GM12891 (cell line): Measurements from ENCODE around the gene IL18.
"Not testable (repeated sequence)": the region's sequence is repeated elsewhere in the genome, so short reads cannot be mapped to it uniquely, and the experiment has no call there.

Source experiments
- DNase-seq: peaks from one replicate; pipeline ENCODE4 v3.0.0; 2011; ENCODE audit warnings: low spot score; ENCODE audit not compliant: insufficient read length
- FAIRE-seq: peaks from 2 replicates; lab custom pipeline; 2011; peaks lifted over from hg19 to GRCh38; lab: Jason Lieb, UNC
- PAX5 ChIP-seq: IDR thresholded peaks from 2 replicates; pipeline ENCODE4 v1.6.1; 2011; ENCODE audit warnings: low read length, moderate library complexity, mild to moderate bottlenecking; ENCODE audit not compliant: insufficient read depth, severe bottlenecking
- POLR2A ChIP-seq: IDR thresholded peaks from 2 replicates; pipeline ENCODE4 v1.6.1; 2011; ENCODE audit warnings: low read depth, low read length, control low read depth
- POLR2AphosphoS5 ChIP-seq: IDR thresholded peaks from 2 replicates; pipeline ENCODE4 v1.6.1; 2011; ENCODE audit warnings: low read depth, low read length, control low read depth
- POU2F2 ChIP-seq: IDR thresholded peaks from 2 replicates; pipeline ENCODE4 v1.6.1; 2011; ENCODE audit warnings: low read depth, mild to moderate bottlenecking, control low read depth, low read length, moderate library complexity
- SPI1 ChIP-seq: IDR thresholded peaks from 2 replicates; pipeline ENCODE4 v1.6.1; 2011; ENCODE audit warnings: low read depth, low read length, control low read depth
- TAF1 ChIP-seq: IDR thresholded peaks from 2 replicates; pipeline ENCODE4 v1.6.1; 2011; ENCODE audit warnings: low read depth, low read length, control low read depth

The IL18 gene

DNA sequence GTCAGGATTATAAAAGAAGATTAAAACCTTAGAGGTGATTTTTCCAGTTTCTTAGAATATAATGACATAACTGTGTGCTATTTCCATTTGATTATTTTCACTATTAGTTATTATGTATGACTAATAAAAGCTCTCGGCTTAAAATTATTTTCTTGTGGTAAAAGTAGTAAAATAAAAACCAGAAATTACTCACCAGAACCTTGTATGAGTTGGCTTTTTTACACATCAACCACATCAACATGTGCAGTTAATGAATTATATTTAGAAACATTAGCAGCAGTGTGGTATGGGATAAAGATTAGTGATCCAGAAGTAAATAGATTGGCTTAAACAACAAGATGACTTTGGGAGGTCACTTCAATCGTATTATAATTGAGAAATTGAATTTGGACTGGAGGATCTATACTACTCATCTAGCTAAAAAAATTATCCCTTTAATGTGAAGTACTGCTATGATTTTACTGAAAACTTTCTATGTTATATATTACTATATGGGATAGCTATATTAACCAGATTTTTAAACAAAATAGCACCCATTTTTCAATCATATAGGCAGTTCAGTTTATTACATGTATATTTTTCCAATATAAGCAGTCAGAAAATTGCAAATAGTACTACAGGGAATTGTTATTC, 8.6 kb upstream of the IL18 start:
- DNase-seq (no peak), FAIRE-seq (no peak)
- no peak for TF ChIP-seq TAF1
- TF ChIP-seq PAX5 = no peak
- no peak for TF ChIP-seq SPI1
- no peak for TF ChIP-seq POLR2AphosphoS5
- no peak for TF ChIP-seq POLR2A
- TF ChIP-seq POU2F2 = no peak

DNA sequence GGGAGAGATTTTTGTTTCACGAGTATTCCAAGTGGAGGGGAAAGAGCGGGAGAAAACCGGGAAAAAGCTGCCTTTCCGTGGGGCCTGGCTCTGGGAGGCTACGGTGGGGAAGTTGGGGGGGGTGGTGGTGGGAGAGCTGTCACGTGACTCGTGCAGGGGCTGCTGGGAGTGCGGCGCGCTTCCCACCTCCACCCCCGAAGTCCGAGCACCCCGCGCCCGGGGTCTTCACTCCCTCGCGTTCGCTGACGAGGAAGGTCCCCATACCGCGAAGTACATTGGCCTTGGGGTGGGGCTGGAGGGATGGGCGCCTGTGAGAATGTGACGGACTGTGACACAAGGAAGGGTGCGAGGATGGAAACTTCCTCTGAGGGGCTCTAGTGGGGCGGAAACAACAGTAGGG, 3.3 kb upstream of the IL18 start, which contains the start of gene TEX12:
Gene TEX12 (plus strand): TSS at position 228 of the 400 bp plus-strand sequence. CDS start 1,897 bp downstream, outside the sequence.
- no peak for DNase-seq
- no peak for FAIRE-seq

DNA sequence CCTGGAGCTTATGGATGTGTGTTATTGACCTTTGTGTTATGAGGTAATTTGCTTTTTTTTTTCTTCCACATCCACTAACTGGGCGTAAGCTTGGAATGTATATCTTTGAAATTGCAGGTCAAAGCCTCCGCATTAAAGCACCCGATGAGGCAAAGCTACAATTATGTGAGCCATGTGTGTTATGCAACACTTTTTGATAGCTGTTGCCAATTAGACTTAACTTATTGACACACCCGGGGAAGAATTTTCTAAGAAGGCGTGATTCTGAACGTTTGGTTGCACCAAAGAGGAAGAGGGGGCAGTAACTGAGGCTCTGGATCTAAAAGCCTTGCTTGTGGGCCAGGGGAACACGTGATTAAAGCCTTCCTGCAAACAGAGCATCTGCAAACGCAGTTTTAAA, 2.7 kb upstream of the IL18 start:
- FAIRE-seq = no peak
- DNase-seq = no peak
- TF ChIP-seq PAX5 = no peak
- TF ChIP-seq SPI1 = no peak
- no peak for TF ChIP-seq TAF1
- TF ChIP-seq POLR2AphosphoS5 = no peak
- TF ChIP-seq POLR2A = no peak
- TF ChIP-seq POU2F2 = no peak

More for the DNA sequence above, 3.3 kb upstream of the IL18 start, which contains the start of gene TEX12:
- TF ChIP-seq POLR2A (no peak), POLR2AphosphoS5 (no peak), SPI1 (no peak), POU2F2 (no peak), TAF1 (no peak), PAX5 (no peak)

DNA sequence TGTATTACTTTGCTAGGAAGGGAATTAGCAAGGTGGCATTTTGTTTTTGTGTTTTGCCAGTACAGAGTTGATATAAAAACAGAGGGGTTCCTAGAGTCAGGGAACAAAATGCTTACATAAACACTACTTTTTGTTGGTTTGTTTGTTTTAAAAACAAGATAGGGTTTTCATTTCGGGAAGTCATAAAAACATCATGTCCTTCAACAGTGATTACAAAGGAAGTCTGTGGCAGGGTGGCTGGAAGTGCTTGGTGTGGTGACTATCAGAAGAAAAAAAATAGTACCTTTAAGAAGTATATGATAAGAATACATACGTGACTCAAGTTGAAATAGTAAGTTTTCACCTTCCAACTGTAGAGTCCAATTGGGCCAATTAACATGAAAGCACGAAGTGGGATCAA, 1.2 kb upstream of the IL18 start:
- DNase-seq = no peak
- TF ChIP-seq POU2F2 = no peak
- TF ChIP-seq SPI1 = no peak
- no peak for TF ChIP-seq PAX5
- no peak for TF ChIP-seq TAF1
- TF ChIP-seq POLR2A = no peak
- TF ChIP-seq POLR2AphosphoS5 = no peak
- no peak for FAIRE-seq

DNA sequence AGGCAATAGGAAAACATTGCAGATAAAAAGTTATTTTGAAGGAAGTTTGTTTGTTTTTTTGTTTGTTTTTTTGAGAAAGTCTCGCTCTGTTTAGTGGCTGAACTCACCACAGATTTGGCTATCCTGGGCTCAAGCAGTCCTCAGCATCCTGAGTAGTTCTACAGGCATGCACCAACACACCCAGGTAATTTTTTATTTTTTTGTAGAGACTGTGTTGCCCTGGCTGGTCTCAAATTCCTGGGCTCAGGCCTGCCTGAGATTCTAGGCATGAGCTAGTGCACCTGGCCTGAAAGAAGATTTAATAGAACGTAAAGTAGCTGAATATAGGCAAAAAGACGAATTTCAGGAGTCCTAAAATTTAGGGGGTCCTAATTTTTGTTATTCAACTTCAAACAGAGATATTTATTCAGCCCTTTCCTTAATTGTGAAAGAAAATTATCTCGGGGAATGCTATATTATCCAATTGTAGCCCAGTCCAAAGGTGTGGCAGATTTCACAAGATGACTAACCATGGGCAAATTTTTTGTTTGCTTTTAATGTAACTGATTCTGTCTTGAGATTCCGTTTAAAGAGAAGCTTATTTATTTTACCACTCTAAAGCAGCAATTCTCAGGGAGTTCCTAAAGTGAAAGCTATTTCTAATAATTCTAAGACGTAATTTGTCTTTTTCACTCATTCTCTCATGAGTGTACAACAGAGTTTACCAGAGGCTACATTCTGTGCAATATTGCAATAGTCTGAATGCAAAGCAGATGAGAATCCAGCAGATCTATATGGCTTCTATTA, 940 bp downstream of the IL18 start:
- FAIRE-seq (no peak), DNase-seq (no peak)

DNA sequence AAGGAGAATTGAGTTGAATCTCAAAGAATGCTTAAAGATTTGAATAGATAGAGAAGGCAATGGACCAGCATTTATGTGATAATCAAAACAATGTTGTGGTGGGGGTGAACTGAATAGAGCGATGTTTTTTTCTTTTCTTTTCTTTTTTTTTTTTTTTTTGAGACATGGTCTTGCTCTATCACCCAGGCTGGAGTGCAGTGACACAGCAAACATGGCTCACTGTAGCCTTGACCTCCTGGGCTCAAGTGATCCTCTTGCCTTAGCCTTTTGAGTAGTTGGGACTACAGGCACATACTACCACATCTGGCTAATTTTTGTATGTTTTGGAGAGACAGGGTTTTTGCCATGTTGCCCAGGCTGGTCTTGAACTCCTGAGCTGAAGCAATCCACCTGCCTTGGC, 1.7 kb downstream of the IL18 start:
- not testable (repeated sequence) for DNase-seq, FAIRE-seq

More for the DNA sequence above, 940 bp downstream of the IL18 start:
- TF ChIP-seq PAX5 (no peak), SPI1 (no peak), POU2F2 (no peak), TAF1 (no peak), POLR2AphosphoS5 (no peak), POLR2A (no peak)

DNA sequence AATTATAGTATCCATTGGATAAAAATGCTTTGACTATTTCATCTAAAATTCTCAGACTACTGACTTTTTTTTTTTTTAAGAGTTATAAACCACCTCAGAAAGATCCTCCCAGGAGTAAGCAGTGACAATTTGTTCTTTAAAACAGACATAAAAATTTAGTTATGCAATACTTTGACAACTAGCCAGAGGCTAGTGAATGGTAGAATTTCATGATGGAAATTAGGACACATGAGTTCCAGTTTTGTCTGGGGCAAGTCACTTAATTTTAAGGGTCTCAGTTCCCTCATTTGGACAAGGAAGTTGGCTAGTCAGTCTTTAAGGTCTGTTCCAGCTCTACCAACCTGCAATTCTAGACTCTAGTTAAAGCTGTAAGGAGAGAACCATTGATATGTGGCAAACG, 2.9 kb downstream of the IL18 start:
- DNase-seq (no peak), FAIRE-seq (no peak)
- TF ChIP-seq POLR2A (no peak), POU2F2 (no peak), TAF1 (no peak), POLR2AphosphoS5 (no peak), SPI1 (no peak), PAX5 (no peak)

DNA sequence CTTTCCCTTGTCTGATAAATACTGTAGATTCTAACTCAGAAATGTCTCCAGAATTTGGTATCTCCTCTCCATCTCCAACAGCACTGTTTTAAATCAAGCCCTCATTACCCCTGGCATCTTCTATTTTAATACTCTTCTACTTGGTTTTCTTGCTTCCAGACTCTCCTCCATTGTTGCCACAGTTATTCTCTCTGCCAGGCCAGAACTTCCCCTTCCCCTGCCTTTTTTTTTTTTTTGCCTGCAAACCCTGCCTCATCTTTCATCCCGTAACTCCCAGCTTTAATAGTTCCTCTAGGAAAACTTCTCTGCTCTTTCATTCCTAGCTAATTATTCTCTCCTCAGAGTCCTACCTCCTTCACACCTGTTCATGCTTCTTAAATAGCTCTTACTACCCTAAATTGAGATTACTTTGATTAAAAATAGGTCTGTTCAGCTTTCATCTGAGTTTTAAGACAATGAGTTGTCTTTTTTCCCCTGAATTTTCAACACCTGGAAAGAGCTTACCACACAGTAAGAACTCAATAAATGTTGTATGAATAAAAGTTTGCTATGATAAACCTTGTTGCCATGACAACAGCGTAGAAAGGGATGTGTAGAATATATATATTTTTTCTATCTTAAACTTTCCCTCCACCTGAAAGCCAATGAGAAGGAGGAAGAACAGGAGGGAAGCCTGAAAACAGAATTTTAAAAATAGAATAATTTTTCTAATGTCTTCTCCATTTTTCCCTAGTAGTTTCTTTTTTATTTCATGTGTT, 3.6 kb downstream of the IL18 start:
- no peak for FAIRE-seq
- TF ChIP-seq POLR2AphosphoS5 = no peak
- TF ChIP-seq SPI1 = no peak
- no peak for TF ChIP-seq PAX5
- no peak for TF ChIP-seq POU2F2
- TF ChIP-seq POLR2A = no peak
- TF ChIP-seq TAF1 = no peak
- no peak for DNase-seq

DNA sequence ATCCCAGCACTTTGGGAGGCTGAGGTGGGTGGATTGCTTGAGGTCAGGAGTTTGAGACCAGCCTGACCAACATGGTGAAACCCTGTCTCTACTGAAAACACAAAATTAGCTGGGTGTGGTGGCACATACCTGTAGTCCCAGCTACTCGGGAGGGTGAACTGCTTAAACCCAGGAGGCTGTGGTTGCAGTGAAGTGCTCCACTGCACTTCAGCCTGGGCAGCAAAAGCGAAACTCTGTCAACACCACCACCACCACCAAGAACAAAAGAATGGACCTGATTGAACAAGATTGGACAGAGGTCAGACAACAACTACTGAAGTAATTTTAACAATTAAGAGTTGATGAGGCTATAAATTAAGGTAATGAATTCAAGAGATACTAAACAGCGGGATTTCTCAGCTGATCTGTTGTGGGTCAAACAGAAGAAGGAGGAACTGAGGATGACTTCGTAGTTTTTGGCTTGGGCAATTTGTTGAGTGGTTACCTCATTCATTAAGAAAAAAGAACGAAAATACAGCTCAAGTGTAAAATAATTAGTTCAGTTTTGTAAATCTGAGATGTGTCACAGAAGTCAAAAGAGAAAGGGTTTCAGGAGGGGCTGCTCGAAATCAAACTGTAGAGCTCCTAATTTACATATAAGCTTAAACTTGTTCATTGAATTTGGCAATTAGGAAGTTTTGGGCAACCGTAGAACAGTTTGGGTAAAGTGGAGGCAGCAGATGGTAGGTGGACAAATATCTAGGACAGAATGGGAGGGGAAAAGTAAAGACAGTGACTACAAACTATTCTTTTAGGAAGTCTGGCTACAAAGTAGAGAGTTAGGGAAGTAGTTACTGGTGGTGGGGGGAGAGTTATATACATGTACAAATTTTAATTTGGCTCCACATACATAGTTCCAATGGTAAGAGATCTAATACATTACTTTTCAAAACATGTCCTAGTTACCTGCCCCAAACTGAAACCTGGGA, 4.5 kb downstream of the IL18 start:
- FAIRE-seq = no peak
- TF ChIP-seq TAF1 (no peak), POLR2A (no peak), POLR2AphosphoS5 (no peak), SPI1 (no peak; the same call in 1 of the 2 replicates), PAX5 (no peak), POU2F2 (no peak)
- DNase-seq = no peak
